D721Med (cell line): ENCODE results near the gene COL6A2.

Source experiments
- DNase-seq: peaks from one replicate; pipeline ENCODE4 v3.0.0; 2011; ENCODE audit warnings: low spot score; ENCODE audit not compliant: insufficient read length
- FAIRE-seq: peaks from 2 replicates; lab custom pipeline; 2011; peaks lifted over from hg19 to GRCh38; lab: Jason Lieb, UNC
- TF ChIP-seq, protein P1 (sequence below): IDR thresholded peaks from 2 replicates; pipeline ENCODE4 v1.5.1; 2012; ENCODE audit warnings: mild to moderate bottlenecking, control low read depth; ENCODE audit not compliant: insufficient read depth; ENCODE audit errors: missing control alignments

The COL6A2 gene

DNA sequence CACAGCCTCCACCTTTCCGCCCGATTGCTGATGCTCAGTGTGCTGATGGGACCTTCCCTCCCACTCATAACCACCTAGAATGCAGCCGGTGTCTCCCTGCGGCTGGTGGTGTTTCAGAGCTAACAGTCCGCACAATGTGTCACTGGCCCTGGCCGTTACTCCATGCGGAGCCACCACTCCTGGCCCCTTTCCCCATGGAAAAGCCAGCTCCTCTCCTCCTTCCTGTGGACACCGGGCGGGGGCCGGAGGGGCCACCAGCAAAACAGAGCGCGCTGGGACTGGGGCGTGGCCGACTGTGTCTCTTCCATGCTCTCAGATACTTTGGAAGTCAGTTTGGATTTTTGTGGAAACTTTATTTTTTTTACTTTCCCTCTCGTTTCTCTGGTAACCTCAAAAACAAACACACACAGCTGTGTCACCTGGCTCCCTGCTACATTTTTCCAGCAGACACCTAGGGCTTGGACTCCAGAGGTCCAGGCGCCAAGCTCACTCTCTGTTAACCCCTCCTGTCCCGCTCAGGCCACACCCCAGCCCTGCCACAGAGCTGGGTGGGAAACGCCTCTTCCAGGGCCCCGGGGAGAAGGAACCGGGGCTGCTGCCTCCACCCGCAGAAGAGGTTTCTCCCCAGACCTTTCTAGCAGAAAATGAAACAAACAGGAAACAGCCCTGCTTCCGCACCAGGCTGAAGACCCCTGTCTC is 32.5 kb upstream of the COL6A2 start:
- DNase-seq (no peak), FAIRE-seq (no peak)
- TF ChIP-seq, protein P1, sequence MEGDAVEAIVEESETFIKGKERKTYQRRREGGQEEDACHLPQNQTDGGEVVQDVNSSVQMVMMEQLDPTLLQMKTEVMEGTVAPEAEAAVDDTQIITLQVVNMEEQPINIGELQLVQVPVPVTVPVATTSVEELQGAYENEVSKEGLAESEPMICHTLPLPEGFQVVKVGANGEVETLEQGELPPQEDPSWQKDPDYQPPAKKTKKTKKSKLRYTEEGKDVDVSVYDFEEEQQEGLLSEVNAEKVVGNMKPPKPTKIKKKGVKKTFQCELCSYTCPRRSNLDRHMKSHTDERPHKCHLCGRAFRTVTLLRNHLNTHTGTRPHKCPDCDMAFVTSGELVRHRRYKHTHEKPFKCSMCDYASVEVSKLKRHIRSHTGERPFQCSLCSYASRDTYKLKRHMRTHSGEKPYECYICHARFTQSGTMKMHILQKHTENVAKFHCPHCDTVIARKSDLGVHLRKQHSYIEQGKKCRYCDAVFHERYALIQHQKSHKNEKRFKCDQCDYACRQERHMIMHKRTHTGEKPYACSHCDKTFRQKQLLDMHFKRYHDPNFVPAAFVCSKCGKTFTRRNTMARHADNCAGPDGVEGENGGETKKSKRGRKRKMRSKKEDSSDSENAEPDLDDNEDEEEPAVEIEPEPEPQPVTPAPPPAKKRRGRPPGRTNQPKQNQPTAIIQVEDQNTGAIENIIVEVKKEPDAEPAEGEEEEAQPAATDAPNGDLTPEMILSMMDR = no peak

DNA sequence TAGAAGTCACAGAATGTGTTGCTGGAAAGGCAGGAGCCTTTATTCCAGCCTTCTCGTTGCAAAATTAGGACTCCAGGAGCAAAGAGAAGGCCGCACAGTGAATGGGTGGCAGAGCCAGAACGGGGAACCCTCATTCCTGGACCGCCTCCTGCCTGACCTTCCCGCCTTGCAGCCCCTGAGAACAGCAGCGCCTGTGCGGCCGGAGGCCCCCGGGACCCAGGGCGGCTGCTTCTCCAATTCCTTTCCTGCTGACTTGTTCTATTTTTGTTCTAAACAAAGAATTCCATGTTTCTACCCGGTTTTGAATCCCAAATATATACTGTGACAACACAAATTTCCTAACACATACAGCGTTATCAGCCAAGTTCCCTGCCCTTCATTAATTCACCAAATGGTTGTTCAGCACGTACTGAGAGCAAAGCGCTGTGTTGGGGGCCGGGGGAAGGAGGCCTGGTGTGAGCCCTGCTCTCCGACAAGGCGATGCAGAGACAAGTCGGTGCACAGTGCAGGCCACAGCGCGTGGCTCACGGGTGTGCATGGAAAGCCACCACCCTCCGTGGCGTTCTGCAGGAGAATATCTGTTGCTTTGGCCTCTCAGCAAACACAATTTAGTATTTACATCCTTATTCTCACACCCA is 31.9 kb upstream of the COL6A2 start:
- DNase-seq (no peak), FAIRE-seq (no peak)
- TF ChIP-seq, protein P1 = no peak

DNA sequence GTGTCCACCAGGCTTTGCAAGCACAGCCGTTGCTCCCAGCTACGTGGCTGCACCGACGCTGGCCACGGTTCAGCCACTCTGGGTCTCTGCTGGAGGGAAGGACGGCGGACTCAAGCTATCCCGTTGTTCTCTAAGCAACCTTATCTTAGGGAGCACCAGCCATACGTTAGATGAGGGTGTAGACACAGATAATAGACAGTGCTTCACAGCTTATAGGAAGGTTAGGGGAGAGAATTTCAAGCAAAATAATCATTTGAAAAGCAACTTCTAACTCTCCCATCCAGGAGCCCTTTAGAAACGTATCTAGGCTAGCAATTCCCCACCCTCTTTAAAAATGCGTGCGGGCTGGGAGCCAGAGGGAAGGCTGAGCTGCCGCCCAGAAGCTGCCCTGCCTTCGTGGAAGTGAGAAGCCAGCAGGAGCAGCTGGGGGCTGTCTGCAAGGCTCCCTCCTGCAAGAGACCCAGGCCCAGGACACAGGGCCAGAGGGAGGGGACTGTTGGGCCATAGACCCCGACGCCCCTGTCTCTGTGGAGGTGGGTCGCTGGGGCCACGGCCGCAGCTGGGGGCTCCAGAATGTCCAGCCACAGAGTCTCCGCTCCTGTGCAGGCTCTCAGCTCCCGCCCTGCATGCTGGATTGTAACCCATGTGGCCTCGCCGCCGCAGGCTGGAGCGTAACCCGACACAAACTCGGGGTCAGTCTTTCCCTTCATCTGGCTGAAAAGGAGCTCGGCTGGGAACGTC is 31.2 kb upstream of the COL6A2 start:
- DNase-seq (no peak), FAIRE-seq (no peak)
- TF ChIP-seq, protein P1 = no peak

DNA sequence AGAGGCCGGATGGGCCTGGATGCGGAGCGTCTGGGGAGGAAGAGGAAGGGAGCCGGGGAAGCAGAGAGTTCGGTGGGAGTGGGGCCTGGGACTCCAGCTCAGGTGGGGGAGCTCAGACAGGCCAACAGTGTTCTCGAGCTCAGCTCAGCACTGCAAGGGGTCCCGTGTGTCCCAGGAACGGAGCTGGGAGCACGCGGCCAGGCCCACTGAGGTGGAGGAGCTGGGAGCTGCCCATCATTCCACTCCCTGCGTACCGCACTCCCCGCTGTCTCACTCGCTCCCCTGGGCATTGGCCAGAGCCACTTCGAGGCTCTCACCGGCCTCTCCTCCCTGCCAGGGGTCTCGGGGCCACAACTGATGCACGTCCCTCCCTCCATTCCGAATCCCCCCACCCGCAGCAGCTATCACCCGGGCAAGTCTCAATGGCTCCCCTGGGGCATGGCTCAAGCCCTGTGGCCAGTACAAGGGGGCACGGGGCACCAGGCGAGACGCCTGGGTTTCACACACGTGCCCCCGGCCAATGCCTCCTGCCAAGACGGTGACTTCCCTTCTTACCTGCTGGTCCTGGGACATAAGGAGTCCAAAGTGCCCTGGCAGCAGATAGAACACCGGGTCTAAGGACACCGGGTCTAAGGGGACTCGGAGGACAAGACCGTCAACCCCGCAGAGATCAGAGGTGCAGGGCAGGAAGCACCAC is 30.3 kb upstream of the COL6A2 start:
- TF ChIP-seq, protein P1 = no peak
- DNase-seq (no peak), FAIRE-seq (no peak)

DNA sequence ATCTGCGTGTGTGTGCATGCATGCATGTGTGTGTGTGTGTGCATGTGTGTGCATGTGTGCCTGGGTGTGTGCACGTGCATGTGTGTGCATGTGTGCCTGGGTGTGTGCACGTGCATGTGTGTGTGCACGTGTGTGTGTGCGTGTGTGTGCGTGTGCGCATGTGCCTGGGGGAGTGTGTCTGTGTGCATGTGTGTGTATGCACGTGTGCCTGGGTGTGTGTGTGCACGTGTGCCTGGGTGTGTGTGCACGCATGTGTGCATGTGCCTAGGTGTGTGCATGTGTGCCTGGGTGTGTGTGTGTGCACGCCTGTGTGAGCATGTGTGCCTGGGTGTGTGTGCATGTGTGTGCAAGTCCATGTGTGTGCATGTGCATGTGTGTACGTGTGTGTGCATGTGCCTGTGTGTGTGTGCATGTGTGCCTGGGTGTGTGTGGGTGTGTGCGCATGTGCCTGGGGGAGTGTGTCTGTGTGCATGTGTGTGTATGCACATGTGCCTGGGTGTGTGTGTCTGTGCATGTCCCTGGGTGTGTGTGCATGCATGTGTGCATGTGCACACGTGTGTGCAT is 29.3 kb upstream of the COL6A2 start:
- TF ChIP-seq, protein P1 = no peak
- no peak for FAIRE-seq
- DNase-seq = no peak

DNA sequence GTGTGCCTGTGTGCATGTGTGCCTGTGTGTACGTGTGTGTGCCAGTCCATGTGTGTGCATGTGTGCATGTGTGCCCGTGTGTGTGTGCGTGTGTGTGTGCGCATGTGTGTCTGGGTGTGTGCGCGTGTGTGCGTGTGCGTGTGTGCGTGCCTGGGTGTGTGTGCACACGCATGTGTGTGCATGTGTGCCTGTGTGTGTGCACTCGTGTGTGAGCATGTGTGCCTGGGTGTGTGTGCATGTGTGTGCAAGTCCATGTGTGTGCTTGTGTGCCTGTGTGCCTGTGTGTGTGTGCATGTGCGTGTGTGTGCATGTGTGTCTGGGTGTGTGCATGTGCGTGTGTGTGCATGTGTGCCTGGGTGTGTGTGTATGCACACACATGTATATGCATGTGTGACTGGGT is 28.7 kb upstream of the COL6A2 start:
- TF ChIP-seq, protein P1 = no peak
- no peak for FAIRE-seq

More for the DNA sequence above, 28.7 kb upstream of the COL6A2 start:
- no peak for DNase-seq
